ENCODE measurements around the gene CARM1.
"Not testable (repeated sequence)": the region's sequence is repeated elsewhere in the genome, so short reads cannot be mapped to it uniquely, and the experiment has no call there.

CARM1 gene

GRCh38 chr19:10835754-10836478 lies 35.4 kb upstream of the CARM1 start, which contains the start of gene TMED1:
TSS of gene TMED1 (minus strand) at chr19:10836212. CDS start at chr19:10836191, 21 bp downstream.
- peak; percentile 95 for DNase-seq (ENCODE audit: extremely low spot score)
- POLR2A ChIA-PET, result interaction anchor here (0.8 kb wide), 1 partner anchor 12 kb away, joined by 3 read pairs; the partner anchor contains the start of gene C19orf38
- CTCF ChIA-PET, result interaction anchor here (0.9 to 3.6 kb wide), 17 partner anchors 11 to 136 kb away, joined by 3 to 45 read pairs (median 4); partner anchors contain the start of genes CARM1 and DNM2
- TF ChIP-seq, protein P1, sequence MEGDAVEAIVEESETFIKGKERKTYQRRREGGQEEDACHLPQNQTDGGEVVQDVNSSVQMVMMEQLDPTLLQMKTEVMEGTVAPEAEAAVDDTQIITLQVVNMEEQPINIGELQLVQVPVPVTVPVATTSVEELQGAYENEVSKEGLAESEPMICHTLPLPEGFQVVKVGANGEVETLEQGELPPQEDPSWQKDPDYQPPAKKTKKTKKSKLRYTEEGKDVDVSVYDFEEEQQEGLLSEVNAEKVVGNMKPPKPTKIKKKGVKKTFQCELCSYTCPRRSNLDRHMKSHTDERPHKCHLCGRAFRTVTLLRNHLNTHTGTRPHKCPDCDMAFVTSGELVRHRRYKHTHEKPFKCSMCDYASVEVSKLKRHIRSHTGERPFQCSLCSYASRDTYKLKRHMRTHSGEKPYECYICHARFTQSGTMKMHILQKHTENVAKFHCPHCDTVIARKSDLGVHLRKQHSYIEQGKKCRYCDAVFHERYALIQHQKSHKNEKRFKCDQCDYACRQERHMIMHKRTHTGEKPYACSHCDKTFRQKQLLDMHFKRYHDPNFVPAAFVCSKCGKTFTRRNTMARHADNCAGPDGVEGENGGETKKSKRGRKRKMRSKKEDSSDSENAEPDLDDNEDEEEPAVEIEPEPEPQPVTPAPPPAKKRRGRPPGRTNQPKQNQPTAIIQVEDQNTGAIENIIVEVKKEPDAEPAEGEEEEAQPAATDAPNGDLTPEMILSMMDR (IDR thresholded peaks at IDR 0.05; ENCODE audit: control extremely low read depth, extremely low read depth, low read depth, missing control alignments), result no peak

GRCh38 chr19:10836479-10837330 lies 34.6 kb upstream of the CARM1 start:
- POLR2A ChIA-PET, result interaction anchor here (0.8 kb wide), 1 partner anchor 11 kb away, joined by 3 read pairs; the partner anchor contains the start of gene C19orf38

GRCh38 chr19:10837649-10838048 lies 33.7 kb upstream of the CARM1 start:
- DNase-seq (ENCODE audit: extremely low spot score); POLR2A ChIA-PET: not testable (repeated sequence)
- CTCF ChIA-PET, result interaction anchor here (1.8 to 3.6 kb wide), 3 partner anchors 19 to 26 kb away, joined by 4 to 45 read pairs (median 11); no protein-coding TSS in a partner anchor

More at GRCh38 chr19:10836479-10837330, 34.6 kb upstream of the CARM1 start:
- TF ChIP-seq, protein P1 (IDR thresholded peaks at IDR 0.05; ENCODE audit: control extremely low read depth, extremely low read depth, low read depth, missing control alignments), result no peak
- DNase-seq (ENCODE audit: extremely low spot score), result peak; percentile 89
- CTCF ChIA-PET, result interaction anchor here (1.0 to 3.6 kb wide), 14 partner anchors 10 to 137 kb away, joined by 3 to 45 read pairs (median 4); partner anchors contain the start of genes CARM1 and DNM2

DNA sequence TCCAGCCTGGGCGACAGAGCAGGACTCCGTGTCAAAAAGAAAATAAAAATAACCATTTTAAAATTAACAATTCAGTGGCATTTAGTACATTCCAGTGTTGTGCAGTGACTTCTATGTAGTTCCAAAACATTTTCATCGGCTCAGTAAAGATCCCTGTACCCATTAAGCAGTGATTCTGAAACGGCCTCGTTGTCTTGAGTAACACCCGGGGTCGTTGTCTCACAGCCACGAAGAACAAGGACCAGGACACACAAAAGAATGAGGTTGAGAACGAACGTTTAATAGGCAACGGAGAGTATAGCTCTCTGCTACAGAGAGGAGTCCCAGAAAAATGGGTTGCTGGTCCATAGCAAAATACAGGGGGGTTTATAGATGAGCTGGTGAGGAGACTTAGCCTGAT lies 33.0 kb upstream of the CARM1 start:
- no peak for DNase-seq (ENCODE audit: extremely low spot score)
- POLR2A ChIA-PET, result no interaction called here
- CTCF ChIA-PET, result interaction anchor here (1.1 to 3.7 kb wide), 3 partner anchors 20 to 25 kb away, joined by 3 to 28 read pairs (median 9); no protein-coding TSS in a partner anchor
- TF ChIP-seq, protein P1 (IDR thresholded peaks at IDR 0.05; ENCODE audit: control extremely low read depth, extremely low read depth, low read depth, missing control alignments), result no peak

DNA sequence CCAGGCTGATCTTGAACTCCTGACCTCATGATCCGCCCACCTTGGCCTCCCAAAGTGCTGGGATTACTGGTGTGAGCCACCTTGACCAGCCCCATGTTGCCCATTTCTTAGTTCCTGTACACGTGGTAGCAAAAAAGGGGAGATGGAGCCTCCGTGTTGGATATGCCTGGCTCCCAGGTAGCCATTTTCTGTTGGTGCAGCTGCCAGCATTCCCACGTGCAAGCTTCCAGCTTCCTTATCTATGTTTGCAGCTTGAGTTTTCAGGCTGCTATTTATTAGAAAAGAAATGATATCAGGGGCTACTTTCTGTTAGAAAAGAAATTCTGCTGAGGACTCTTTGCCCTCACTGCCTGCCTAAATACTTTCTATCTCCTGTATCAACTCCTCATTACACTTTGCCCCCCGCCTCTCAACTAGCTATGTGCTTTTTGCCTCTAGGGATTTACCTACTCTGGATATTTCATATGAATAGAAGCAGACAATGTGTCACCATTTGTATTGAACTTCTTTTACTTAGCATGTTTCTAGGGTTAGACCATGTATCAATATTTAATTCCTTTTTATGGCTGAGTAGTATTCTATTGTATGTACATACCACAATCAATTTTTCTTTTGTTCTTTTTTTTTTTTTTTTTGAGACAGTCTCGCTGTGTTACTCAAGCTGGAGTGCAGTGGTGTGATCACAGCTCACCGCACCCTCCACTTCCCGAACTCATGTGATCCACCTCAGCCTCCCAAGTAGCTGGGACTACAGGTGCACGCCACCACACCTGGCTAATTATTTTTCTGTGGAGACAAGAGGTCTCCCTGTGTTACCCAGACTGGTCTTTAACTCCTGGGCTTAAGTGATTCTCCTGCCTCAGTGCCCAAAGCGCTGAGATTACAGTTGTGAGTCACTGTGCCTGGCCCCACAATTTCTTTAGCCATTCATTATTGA lies 32.0 kb upstream of the CARM1 start:
- POLR2A ChIA-PET, result no interaction called here
- TF ChIP-seq, protein P1 (IDR thresholded peaks at IDR 0.05; ENCODE audit: control extremely low read depth, extremely low read depth, low read depth, missing control alignments), result no peak
- CTCF ChIA-PET, result interaction anchor here (1.1 to 3.7 kb wide), 6 partner anchors 11 to 267 kb away, joined by 3 to 28 read pairs (median 5); no protein-coding TSS in a partner anchor
- DNase-seq (ENCODE audit: extremely low spot score), result no peak

DNA sequence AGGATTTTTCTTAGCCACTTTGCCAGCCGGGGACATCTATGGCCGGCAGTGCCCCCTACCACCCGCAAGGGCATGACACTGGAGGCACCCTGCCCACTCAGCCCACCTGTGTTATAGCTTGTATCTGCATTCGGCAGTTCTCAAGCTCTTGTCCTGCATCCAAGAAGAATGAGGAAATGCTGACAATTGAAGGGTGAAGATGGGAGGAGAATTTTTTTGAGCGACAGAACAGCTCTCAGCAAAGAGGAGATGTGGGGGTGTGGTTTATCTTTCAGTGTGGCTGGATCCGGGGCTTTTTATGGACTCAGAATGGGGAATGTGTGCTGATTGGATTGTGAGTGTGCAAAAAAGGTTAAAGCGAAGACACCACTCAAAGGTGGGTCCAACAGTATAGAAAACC lies 28.6 kb upstream of the CARM1 start:
- POLR2A ChIA-PET, result no interaction called here
- no peak for DNase-seq (ENCODE audit: extremely low spot score)
- CTCF ChIA-PET, result interaction anchor here (1.0 to 2.2 kb wide), 4 partner anchors 12 to 21 kb away, joined by 4 to 13 read pairs (median 5); no protein-coding TSS in a partner anchor
- TF ChIP-seq, protein P1 (IDR thresholded peaks at IDR 0.05; ENCODE audit: control extremely low read depth, extremely low read depth, low read depth, missing control alignments), result no peak
